A549 (cell line): ENCODE data around the gene MGAT2. TPM values are rescaled to one million over a fixed set of nuclear protein-coding genes. Genes with fewer than 3 reads are reported as not detected.

Experiments used
- BHLHE40 ChIP-seq: IDR thresholded peaks from 2 replicates; pipeline ENCODE4 v1.6.1; 2012; ENCODE audit warnings: low read depth, low read length, inconsistent platforms
- CEBPB ChIP-seq, 2 experiments: fragments of >200 bp in 1 of 2; sonication (Bioruptor Twin) in 1 of 2; formaldehyde crosslinking in 1 of 2; IDR thresholded peaks; 2 replicates each; pipeline ENCODE4 v1.6.1; 2012 to 2016
- EHF ChIP-seq: fragments of 250-450 bp; sonication (Bioruptor Pico); IDR thresholded peaks from 2 replicates; pipeline ENCODE4 v1.5.0; 2020; ENCODE audit warnings: mild to moderate bottlenecking
- EP300 ChIP-seq, 2 experiments: fragments of >200 bp; sonication (Bioruptor Twin); formaldehyde crosslinking; IDR thresholded peaks; 2 replicates in 1 of 2; 3 replicates in 1 of 2; pipeline ENCODE4 v1.6.1; 2016 to 2017
- HEYL ChIP-seq: fragments of 250-450 bp; sonication (Bioruptor Pico); IDR thresholded peaks from 2 replicates; pipeline ENCODE4 v1.8.0; 2021; ENCODE audit warnings: mild to moderate bottlenecking, moderate library complexity
- HOXA7 ChIP-seq: fragments of 250-450 bp; sonication (Bioruptor Pico); IDR thresholded peaks from 2 replicates; pipeline ENCODE4 v1.5.0; 2020; ENCODE audit warnings: mild to moderate bottlenecking, moderate library complexity
- HOXB5 ChIP-seq: fragments of 250-450 bp; sonication (Bioruptor Pico); IDR thresholded peaks from 2 replicates; pipeline ENCODE4 v1.5.0; 2020; ENCODE audit warnings: mild to moderate bottlenecking, moderate library complexity
- JUNB ChIP-seq: fragments of >200 bp; sonication (Bioruptor Twin); formaldehyde crosslinking; IDR thresholded peaks from 2 replicates; pipeline ENCODE4 v1.6.1; 2016
- KDM5A ChIP-seq: fragments of 200-600 bp; sonication (generic); IDR thresholded peaks from 2 replicates; pipeline ENCODE4 v1.6.1; 2016; ENCODE audit warnings: antibody characterized with exemption, mild to moderate bottlenecking
- MAFK ChIP-seq: fragments of 450-650 bp; IDR thresholded peaks from 2 replicates; pipeline ENCODE4 v1.6.1; 2014; ENCODE audit not compliant: partially characterized antibody
- MAX ChIP-seq: IDR thresholded peaks from 2 replicates; pipeline ENCODE4 v1.6.1; 2012
- MYC ChIP-seq: IDR thresholded peaks from 2 replicates; pipeline ENCODE4 v1.6.1; 2012; ENCODE audit warnings: mild to moderate bottlenecking, inconsistent platforms, low read length, improper control_type of control experiment, borderline replicate concordance
- NPAS2 ChIP-seq: fragments of 250-450 bp; sonication (Bioruptor Pico); IDR thresholded peaks from 2 replicates; pipeline ENCODE4 v1.8.0; 2022; ENCODE audit warnings: mild to moderate bottlenecking, moderate library complexity, borderline replicate concordance
- PHF8 ChIP-seq: fragments of 200-600 bp; sonication (generic); IDR thresholded peaks from 2 replicates; pipeline ENCODE4 v1.6.1; 2016; ENCODE audit warnings: low read depth, mild to moderate bottlenecking, antibody characterized with exemption, moderate library complexity, borderline replicate concordance
- RARB ChIP-seq: fragments of 250-450 bp; sonication (Bioruptor Pico); IDR thresholded peaks from 2 replicates; pipeline ENCODE4 v1.8.0; 2021; ENCODE audit warnings: mild to moderate bottlenecking, moderate library complexity
- RNF2 ChIP-seq: fragments of 200-600 bp; sonication (generic); IDR thresholded peaks from 2 replicates; pipeline ENCODE4 v1.6.1; 2016; ENCODE audit warnings: low read depth, mild to moderate bottlenecking, antibody characterized with exemption, moderate library complexity, borderline replicate concordance
- SMC3 ChIP-seq: fragments of >200 bp; sonication (Bioruptor Twin); formaldehyde crosslinking; IDR thresholded peaks from 3 replicates; pipeline ENCODE4 v1.6.1; 2018; ENCODE audit warnings: inconsistent platforms
- TP53 ChIP-seq: fragments of 250-450 bp; sonication (Bioruptor Pico); IDR thresholded peaks from 2 replicates; pipeline ENCODE4 v1.5.0; 2021; ENCODE audit warnings: mild to moderate bottlenecking, moderate library complexity
- ZC3H11A ChIP-seq: fragments of 450-650 bp; IDR thresholded peaks from 2 replicates; pipeline ENCODE4 v1.6.1; 2014; ENCODE audit warnings: antibody characterized with exemption, mild to moderate bottlenecking
- ZNF302 ChIP-seq: fragments of 250-450 bp; sonication (Bioruptor Pico); IDR thresholded peaks from 2 replicates; pipeline ENCODE4 v1.9.0; 2021; ENCODE audit warnings: inconsistent platforms, mild to moderate bottlenecking, moderate library complexity
- ZSCAN20 ChIP-seq: fragments of 250-450 bp; sonication (Bioruptor Pico); IDR thresholded peaks from 2 replicates; pipeline ENCODE4 v1.8.0; 2022; ENCODE audit warnings: mild to moderate bottlenecking, moderate library complexity
- polyA plus RNA-seq, 4 experiments: library from polyadenylated mRNA; depleted of rRNA in 3 of 4; stranded (reverse); fragments of >200 nt; fragmentation: RNase III in 1 of 4; extraction: RNeasy Plus Mini Kit Qiagen cat#74134 plus additional on column Dnase treatment in 1 of 4; gene quantifications; 2 replicates in 3 of 4; 3 replicates in 1 of 4; pipeline ENCODE4 v1.2.3, GENCODE V29; 2011 to 2017
- TF ChIP-seq, protein P1 (sequence below): IDR thresholded peaks from 2 replicates; pipeline ENCODE4 v1.6.1; 2012
- TF ChIP-seq, protein P2 (sequence below): fragments of >200 bp; sonication (Bioruptor Twin); formaldehyde crosslinking; IDR thresholded peaks from 2 replicates; pipeline ENCODE4 v1.6.1; 2016
- TF ChIP-seq, protein P3 (sequence below): fragments of >200 bp; sonication (Bioruptor Twin); formaldehyde crosslinking; IDR thresholded peaks from 3 replicates; pipeline ENCODE4 v1.6.1; 2016
- TF ChIP-seq, protein P4 (sequence below): fragments of >200 bp; sonication (Bioruptor Twin); formaldehyde crosslinking; IDR thresholded peaks from 3 replicates; pipeline ENCODE4 v1.5.1; 2016

The MGAT2 gene
- polyA plus RNA-seq, 2 of the 4 experiments (the other 2 are of a cell fraction), result 27.0 to 35.6 TPM

DNA sequence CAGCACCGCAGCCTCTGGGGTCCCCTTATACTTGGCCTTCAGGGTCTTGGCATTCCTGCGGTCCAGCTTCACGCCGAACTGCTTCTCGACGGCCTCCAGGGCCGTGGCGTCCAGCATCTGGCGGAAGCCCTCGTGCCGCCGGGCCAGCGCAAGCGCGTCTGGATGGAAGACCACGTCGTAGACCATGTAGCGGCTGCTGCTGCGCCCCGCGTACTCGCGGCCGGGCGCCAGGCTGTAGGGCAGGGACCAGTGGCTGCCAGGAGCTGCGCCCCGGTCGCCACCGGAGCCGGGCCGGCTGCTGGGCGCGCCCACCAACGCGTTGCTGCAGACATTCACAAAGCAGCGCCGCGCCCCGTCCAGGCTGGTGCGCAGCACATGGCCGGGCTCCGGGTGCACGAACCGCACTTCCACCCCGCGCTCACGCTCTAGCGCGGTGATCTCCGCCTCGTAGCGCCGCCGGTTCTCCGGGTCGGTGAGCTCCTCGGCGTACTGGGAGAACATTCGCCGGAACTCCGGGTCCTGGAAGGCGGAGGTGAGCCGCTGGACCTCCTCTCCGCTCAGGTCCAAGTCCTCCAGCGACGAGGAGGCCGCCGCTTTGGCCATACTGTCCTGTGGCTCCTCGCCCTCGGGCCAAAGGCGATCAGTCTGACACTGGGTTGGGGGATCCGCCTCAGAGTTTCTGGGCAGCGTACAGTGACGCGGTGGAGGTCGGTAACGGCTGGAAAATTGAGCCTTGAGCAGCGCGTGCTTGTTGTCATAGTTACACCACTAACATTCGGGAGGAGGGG is 14.1 kb downstream of the MGAT2 start, which contains the start of gene DNAAF2 (continued):
- TF ChIP-seq NPAS2 (CRISPR knock-in tag) (no peak), JUNB (no peak), TP53 (CRISPR knock-in tag) (no peak), KDM5A (no peak), RNF2 (no peak; the same call in 1 of the 2 replicates), EHF (CRISPR knock-in tag) (no peak), ZC3H11A (no peak), EP300 (IDR thresholded peaks at IDR 0.05) (no peak), CEBPB (IDR thresholded peaks at IDR 0.05) (no peak), HEYL (CRISPR knock-in tag) (no peak), HOXB5 (CRISPR knock-in tag) (0 out of 2 replicates have a peak, but pooled peaks have one; percentile 14), RARB (CRISPR knock-in tag) (no peak), MYC (peak; percentile 79; the same call in 1 of the 2 replicates), ZSCAN20 (CRISPR knock-in tag) (no peak), BHLHE40 (no peak), PHF8 (no peak; the same call in none of the 2 replicates), ZNF302 (CRISPR knock-in tag) (no peak), MAFK (no peak), HOXA7 (CRISPR knock-in tag) (no peak), SMC3 (no peak), MAX (peak; percentile 81)
- TF ChIP-seq, protein P1, sequence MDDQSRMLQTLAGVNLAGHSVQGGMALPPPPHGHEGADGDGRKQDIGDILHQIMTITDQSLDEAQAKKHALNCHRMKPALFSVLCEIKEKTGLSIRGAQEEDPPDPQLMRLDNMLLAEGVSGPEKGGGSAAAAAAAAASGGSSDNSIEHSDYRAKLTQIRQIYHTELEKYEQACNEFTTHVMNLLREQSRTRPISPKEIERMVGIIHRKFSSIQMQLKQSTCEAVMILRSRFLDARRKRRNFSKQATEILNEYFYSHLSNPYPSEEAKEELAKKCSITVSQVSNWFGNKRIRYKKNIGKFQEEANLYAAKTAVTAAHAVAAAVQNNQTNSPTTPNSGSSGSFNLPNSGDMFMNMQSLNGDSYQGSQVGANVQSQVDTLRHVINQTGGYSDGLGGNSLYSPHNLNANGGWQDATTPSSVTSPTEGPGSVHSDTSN, result no peak; the same call in 1 of the 2 replicates
- TF ChIP-seq, protein P2, sequence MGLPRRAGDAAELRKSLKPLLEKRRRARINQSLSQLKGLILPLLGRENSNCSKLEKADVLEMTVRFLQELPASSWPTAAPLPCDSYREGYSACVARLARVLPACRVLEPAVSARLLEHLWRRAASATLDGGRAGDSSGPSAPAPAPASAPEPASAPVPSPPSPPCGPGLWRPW, result no peak
- TF ChIP-seq, protein P3, sequence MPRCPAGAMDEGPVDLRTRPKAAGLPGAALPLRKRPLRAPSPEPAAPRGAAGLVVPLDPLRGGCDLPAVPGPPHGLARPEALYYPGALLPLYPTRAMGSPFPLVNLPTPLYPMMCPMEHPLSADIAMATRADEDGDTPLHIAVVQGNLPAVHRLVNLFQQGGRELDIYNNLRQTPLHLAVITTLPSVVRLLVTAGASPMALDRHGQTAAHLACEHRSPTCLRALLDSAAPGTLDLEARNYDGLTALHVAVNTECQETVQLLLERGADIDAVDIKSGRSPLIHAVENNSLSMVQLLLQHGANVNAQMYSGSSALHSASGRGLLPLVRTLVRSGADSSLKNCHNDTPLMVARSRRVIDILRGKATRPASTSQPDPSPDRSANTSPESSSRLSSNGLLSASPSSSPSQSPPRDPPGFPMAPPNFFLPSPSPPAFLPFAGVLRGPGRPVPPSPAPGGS, result peak; percentile 40; the same call in 1 of the 3 replicates
- TF ChIP-seq, protein P4, sequence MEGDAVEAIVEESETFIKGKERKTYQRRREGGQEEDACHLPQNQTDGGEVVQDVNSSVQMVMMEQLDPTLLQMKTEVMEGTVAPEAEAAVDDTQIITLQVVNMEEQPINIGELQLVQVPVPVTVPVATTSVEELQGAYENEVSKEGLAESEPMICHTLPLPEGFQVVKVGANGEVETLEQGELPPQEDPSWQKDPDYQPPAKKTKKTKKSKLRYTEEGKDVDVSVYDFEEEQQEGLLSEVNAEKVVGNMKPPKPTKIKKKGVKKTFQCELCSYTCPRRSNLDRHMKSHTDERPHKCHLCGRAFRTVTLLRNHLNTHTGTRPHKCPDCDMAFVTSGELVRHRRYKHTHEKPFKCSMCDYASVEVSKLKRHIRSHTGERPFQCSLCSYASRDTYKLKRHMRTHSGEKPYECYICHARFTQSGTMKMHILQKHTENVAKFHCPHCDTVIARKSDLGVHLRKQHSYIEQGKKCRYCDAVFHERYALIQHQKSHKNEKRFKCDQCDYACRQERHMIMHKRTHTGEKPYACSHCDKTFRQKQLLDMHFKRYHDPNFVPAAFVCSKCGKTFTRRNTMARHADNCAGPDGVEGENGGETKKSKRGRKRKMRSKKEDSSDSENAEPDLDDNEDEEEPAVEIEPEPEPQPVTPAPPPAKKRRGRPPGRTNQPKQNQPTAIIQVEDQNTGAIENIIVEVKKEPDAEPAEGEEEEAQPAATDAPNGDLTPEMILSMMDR, result no peak
- TF ChIP-seq, all 56 proteins: peak for 9
